Osteoblast (primary cell): ENCODE data around the gene PHF2. TPM values are rescaled to one million over a fixed set of nuclear protein-coding genes. Genes with fewer than 3 reads are reported as not detected.

ENCODE experiments used
- DNase-seq: peaks from one replicate; pipeline ENCODE4 v3.0.0; 2011; ENCODE audit warnings: low spot score, mixed read lengths; ENCODE audit not compliant: insufficient read length; ENCODE audit errors: missing footprints
- H2AFZ ChIP-seq: 2 replicates; pipeline ENCODE4 v1.6.0; 2011; ENCODE audit warnings: mild to moderate bottlenecking, low read length
- H3K27ac ChIP-seq: 2 replicates; pipeline ENCODE4 v1.5.1; 2011; ENCODE audit warnings: mild to moderate bottlenecking, low read depth, low read length, moderate library complexity
- H3K27me3 ChIP-seq: 2 replicates; pipeline ENCODE4 v1.6.0; 2012; ENCODE audit warnings: mild to moderate bottlenecking, control low read depth, inconsistent platforms, low read length, moderate library complexity; ENCODE audit not compliant: insufficient read depth
- H3K36me3 ChIP-seq: 2 replicates; pipeline ENCODE4 v1.5.1; 2011; ENCODE audit warnings: mild to moderate bottlenecking, low read length, control low read depth, moderate library complexity; ENCODE audit not compliant: insufficient read depth
- H3K4me1 ChIP-seq: 2 replicates; pipeline ENCODE4 v1.5.1; 2011; ENCODE audit warnings: mild to moderate bottlenecking, low read length, control low read depth, moderate library complexity; ENCODE audit not compliant: insufficient read depth
- H3K4me2 ChIP-seq: 2 replicates; pipeline ENCODE4 v1.6.0; 2011; ENCODE audit warnings: mild to moderate bottlenecking, low read length; ENCODE audit not compliant: insufficient read depth
- H3K4me3 ChIP-seq: fragments of 200-600 bp; sonication (generic); 3 replicates; pipeline ENCODE4 v1.5.1; 2012; ENCODE audit warnings: mild to moderate bottlenecking, low read length, inconsistent platforms; ENCODE audit not compliant: insufficient read depth
- H3K79me2 ChIP-seq: 2 replicates; pipeline ENCODE4 v1.6.0; 2012; ENCODE audit warnings: mild to moderate bottlenecking, low read length, control low read depth, inconsistent platforms; ENCODE audit not compliant: insufficient read depth
- H3K9me3 ChIP-seq: 2 replicates; pipeline ENCODE4 v1.5.1; 2011; ENCODE audit warnings: low read depth, low read length, control low read depth
- H4K20me1 ChIP-seq: 2 replicates; pipeline ENCODE4 v1.6.0; 2012; ENCODE audit warnings: mild to moderate bottlenecking, low read length, control low read depth; ENCODE audit not compliant: insufficient read depth
- total RNA-seq: library from RNA; depleted of rRNA; stranded (reverse); fragments of >200 nt; gene quantifications from 2 replicates; pipeline ENCODE4 v1.2.3, GENCODE V29; 2012
- TF ChIP-seq, protein P1 (sequence below): IDR thresholded peaks from 2 replicates; pipeline ENCODE4 v1.5.1; 2011; ENCODE audit warnings: mild to moderate bottlenecking, low read depth, low read length, moderate library complexity; ENCODE audit errors: extremely low read depth

PHF2 gene
- total RNA-seq, 1 donor: 14.8 TPM

DNA sequence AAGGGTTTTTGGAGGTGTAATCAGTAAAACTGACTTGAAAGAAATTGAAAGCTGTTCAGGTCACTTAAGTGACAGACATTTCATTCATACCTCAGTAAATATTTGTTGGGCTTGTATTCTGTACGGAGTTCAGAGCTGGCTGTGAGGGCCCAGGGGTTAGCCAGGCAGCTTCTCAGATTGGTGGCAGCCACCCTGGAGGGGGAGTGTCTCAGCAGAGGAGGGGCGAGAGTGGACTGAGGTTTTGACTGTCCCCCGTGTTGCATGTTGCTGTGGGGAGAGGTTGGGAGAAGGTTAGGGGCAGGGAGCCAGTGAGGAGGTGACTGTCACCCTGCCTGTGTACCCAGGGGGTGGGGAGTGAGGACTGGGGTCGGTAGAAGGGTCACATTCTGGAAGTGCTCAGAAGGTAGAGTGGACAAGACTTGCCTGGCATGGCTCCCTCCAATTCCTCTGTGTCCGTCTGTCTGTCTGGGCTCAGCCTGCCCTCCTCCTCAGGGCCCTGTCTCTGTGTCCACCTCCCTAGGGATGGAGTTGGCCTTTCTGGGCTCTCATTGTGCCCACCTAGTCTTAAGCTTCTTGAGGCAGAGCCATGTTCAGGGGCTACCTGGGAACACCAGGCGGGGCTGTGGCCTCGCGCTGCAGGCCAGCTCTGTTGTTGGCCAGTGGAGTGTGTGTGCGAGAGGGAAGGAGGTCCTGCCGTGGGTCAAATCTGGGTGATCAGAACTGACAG, 4.4 kb downstream of the PHF2 start:
- peaks cover 85% of the 10 kb centered on the region for H3K79me2 ChIP-seq
- H3K4me2 ChIP-seq: no peak overlapping the region
- no peaks in the 10 kb centered on the region for H3K36me3 ChIP-seq
- H3K9me3 ChIP-seq: no peaks in the 10 kb centered on the region
- no peak overlapping the region for H3K4me3 ChIP-seq
- DNase-seq: no peak
- H3K4me1 ChIP-seq: peaks cover 6% of the 10 kb centered on the region
- TF ChIP-seq, protein P1, sequence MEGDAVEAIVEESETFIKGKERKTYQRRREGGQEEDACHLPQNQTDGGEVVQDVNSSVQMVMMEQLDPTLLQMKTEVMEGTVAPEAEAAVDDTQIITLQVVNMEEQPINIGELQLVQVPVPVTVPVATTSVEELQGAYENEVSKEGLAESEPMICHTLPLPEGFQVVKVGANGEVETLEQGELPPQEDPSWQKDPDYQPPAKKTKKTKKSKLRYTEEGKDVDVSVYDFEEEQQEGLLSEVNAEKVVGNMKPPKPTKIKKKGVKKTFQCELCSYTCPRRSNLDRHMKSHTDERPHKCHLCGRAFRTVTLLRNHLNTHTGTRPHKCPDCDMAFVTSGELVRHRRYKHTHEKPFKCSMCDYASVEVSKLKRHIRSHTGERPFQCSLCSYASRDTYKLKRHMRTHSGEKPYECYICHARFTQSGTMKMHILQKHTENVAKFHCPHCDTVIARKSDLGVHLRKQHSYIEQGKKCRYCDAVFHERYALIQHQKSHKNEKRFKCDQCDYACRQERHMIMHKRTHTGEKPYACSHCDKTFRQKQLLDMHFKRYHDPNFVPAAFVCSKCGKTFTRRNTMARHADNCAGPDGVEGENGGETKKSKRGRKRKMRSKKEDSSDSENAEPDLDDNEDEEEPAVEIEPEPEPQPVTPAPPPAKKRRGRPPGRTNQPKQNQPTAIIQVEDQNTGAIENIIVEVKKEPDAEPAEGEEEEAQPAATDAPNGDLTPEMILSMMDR: no peak
- no peaks in the 10 kb centered on the region for H3K27me3 ChIP-seq
- peaks cover 51% of the 10 kb centered on the region for H4K20me1 ChIP-seq
- H2AFZ ChIP-seq: no peak overlapping the region
- H3K27ac ChIP-seq: no peak overlapping the region

DNA sequence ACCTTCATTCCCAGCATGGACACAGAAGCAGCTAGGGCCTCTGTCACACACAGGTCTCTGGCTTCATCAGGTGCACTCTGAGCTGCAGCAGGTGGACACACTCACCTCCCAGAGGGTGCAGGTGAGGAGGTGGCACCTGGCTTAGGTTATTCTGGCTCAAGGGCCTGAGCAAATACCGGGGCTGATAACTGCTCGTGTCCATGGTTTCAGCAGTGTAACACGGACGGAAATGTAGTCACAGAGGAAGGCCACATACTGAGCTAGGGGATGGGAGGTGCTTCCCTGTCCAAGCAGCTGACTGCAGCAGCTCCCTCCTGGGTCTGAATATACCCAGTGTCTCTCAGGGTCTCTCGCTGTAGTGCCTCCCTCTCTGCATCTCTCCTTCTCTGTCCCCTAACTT, 5.7 kb downstream of the PHF2 start:
- Histone ChIP-seq H3K4me3 (no peak overlapping the region), H2AFZ (no peak overlapping the region), H3K9me3 (no peaks in the 10 kb centered on the region), H3K4me2 (no peak overlapping the region), H3K79me2 (peaks cover 97% of the 10 kb centered on the region), H3K27me3 (no peaks in the 10 kb centered on the region), H4K20me1 (peaks cover 62% of the 10 kb centered on the region), H3K4me1 (peaks cover 6% of the 10 kb centered on the region), H3K27ac (no peak overlapping the region), H3K36me3 (no peaks in the 10 kb centered on the region)
- no peak for DNase-seq
- TF ChIP-seq, protein P1: no peak

DNA sequence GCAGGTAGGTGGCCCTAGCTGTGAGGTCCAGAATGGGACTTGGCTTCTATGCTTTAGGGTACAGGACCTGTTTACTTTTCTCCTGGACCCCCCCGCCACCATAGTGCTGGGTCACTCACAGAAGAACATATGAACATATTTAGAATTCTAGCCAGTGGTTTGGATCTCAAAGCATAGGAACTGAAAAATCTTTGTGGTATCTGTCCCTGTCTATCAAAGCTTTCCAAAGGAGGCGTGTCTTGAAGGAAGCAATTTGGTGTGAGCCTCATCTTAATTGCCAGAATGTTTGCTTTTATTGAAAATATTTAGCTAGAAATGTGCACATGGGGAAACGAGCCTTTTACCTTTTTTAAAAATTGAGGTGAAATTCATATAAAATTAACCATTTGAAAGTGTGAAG, 6.2 kb downstream of the PHF2 start:
- Histone ChIP-seq H3K4me3 (no peak overlapping the region), H3K27ac (no peak overlapping the region), H3K79me2 (peaks cover 97% of the 10 kb centered on the region), H3K9me3 (no peaks in the 10 kb centered on the region), H3K4me1 (peaks cover 4% of the 10 kb centered on the region), H4K20me1 (peaks cover 66% of the 10 kb centered on the region), H3K36me3 (no peaks in the 10 kb centered on the region), H3K27me3 (no peaks in the 10 kb centered on the region), H3K4me2 (no peak overlapping the region), H2AFZ (no peak overlapping the region)
- DNase-seq: no peak
- TF ChIP-seq, protein P1: no peak

DNA sequence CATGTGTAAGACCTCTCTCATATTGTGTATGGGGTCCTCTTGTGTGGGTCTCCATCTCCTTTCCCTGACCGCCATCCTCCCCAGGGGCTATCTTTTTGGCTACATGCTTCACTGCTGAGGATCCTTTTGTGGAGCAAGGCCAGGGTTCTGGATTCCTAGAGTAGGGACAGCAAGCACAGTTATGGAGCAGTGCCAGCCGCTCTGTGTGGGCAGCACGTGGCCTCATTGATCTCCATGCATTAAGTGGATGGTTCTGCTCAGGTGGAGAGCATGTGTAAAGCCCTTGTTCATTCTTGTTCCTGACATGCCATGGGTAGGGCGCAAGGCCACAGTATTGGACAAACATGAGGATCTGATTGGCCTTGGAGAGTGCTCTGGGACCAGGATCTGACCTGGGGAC, 8.9 kb downstream of the PHF2 start:
- Histone ChIP-seq H3K79me2 (peaks cover 92% of the 10 kb centered on the region), H3K4me3 (no peak overlapping the region), H3K9me3 (no peaks in the 10 kb centered on the region), H4K20me1 (peaks cover 68% of the 10 kb centered on the region), H3K27me3 (no peaks in the 10 kb centered on the region), H3K27ac (no peak overlapping the region), H3K4me2 (no peak overlapping the region), H3K4me1 (peaks cover 8% of the 10 kb centered on the region), H2AFZ (no peak overlapping the region), H3K36me3 (no peaks in the 10 kb centered on the region)
- no peak for DNase-seq
- TF ChIP-seq, protein P1: no peak
